Right atrium auricular region (tissue), 2 donors: ENCODE measurements around the gene MYCN. TPM values are rescaled to one million over a fixed set of nuclear protein-coding genes. Genes with fewer than 3 reads are reported as not detected.
A peak's percentile ranks its signal among the peaks of the same experiment; 100 is the strongest.

ENCODE experiments used
- DNase-seq: peaks from one replicate; pipeline ENCODE4 v3.0.0-alpha.2; 2019; ENCODE audit warnings: low spot score
- H3K27ac ChIP-seq, 2 donors: fragments of 200-600 bp; sonication (generic); 1 replicate in 1 of 2; 2 replicates in 1 of 2; pipeline ENCODE4 v1.5.1; 2016 to 2019
- H3K27me3 ChIP-seq, 2 donors: fragments of 200-600 bp; sonication (generic); one replicate each; pipeline versions ENCODE4 v1.5.1 to v1.6.0; 2017 to 2019
- H3K36me3 ChIP-seq: fragments of 200-600 bp; sonication (generic); one replicate; pipeline ENCODE4 v1.5.1; 2016
- H3K4me1 ChIP-seq, 2 donors: fragments of 200-600 bp; sonication (generic); one replicate each; pipeline versions ENCODE4 v1.5.1 to v1.6.0; 2017 to 2019
- H3K4me3 ChIP-seq, 2 donors: fragments of 200-600 bp; sonication (generic); 1 replicate in 1 of 2; 2 replicates in 1 of 2; pipeline ENCODE4 v1.5.1; 2017 to 2019; ENCODE audit warnings: mild to moderate bottlenecking in 1 of 2, moderate library complexity in 1 of 2
- H3K9me3 ChIP-seq, 2 donors: fragments of 200-600 bp; sonication (generic); one replicate each; pipeline ENCODE4 v1.5.1; 2019
- total RNA-seq, 2 donors: library from RNA; depleted of rRNA; stranded (reverse); fragments of >200 nt; gene quantifications; one replicate each; pipeline ENCODE4 v1.1.0, GENCODE V29; 2016
- TF ChIP-seq, protein P1 (sequence below), 2 donors: fragments of 200-600 bp; sonication (generic); IDR thresholded peaks; one replicate each; pipeline ENCODE4 v1.5.1; 2019; ENCODE audit warnings: antibody characterized with exemption in 2 of 2

MYCN gene
- total RNA-seq, 2 donors from 2014 or later = 0.30 to 0.63 TPM

- Histone ChIP-seq H3K4me1 (no peaks in the 10 kb centered on the region), H3K4me3 (no peak overlapping the region), H3K36me3 (no peaks in the 10 kb centered on the region), H3K9me3 (peaks cover 0 to 4% of the 10 kb centered on the region in 2 donors), H3K27me3 (no peaks in the 10 kb centered on the region), H3K27ac (no peak overlapping the region)
- DNase-seq = no peak
- TF ChIP-seq, protein P1, sequence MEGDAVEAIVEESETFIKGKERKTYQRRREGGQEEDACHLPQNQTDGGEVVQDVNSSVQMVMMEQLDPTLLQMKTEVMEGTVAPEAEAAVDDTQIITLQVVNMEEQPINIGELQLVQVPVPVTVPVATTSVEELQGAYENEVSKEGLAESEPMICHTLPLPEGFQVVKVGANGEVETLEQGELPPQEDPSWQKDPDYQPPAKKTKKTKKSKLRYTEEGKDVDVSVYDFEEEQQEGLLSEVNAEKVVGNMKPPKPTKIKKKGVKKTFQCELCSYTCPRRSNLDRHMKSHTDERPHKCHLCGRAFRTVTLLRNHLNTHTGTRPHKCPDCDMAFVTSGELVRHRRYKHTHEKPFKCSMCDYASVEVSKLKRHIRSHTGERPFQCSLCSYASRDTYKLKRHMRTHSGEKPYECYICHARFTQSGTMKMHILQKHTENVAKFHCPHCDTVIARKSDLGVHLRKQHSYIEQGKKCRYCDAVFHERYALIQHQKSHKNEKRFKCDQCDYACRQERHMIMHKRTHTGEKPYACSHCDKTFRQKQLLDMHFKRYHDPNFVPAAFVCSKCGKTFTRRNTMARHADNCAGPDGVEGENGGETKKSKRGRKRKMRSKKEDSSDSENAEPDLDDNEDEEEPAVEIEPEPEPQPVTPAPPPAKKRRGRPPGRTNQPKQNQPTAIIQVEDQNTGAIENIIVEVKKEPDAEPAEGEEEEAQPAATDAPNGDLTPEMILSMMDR (IDR thresholded peaks at IDR 0.05) = no peak
Measured at GRCh38 chr2:15905986-15906491, 34.3 kb upstream of the MYCN start.

- TF ChIP-seq, protein P1 (IDR thresholded peaks at IDR 0.05) = no peak
- Histone ChIP-seq H3K4me1 (peaks cover 0 to under 1% of the 10 kb centered on the region in 2 donors), H3K9me3 (peaks cover 0 to 4% of the 10 kb centered on the region in 2 donors), H3K27ac (no peak overlapping the region), H3K4me3 (no peak overlapping the region), H3K27me3 (no peaks in the 10 kb centered on the region), H3K36me3 (no peaks in the 10 kb centered on the region)
- peak; percentile 28 for DNase-seq
Measured at GRCh38 chr2:15906778-15907177, 33.6 kb upstream of the MYCN start.

- TF ChIP-seq, protein P1 (IDR thresholded peaks at IDR 0.05) = no peak
- Histone ChIP-seq H3K36me3 (no peaks in the 10 kb centered on the region), H3K27ac (no peak overlapping the region), H3K4me3 (no peak overlapping the region), H3K27me3 (no peaks in the 10 kb centered on the region), H3K4me1 (peaks cover 0 to 10% of the 10 kb centered on the region in 2 donors), H3K9me3 (peaks cover 0 to 4% of the 10 kb centered on the region in 2 donors)
- DNase-seq = no peak
Measured at GRCh38 chr2:15907461-15908324, 32.7 kb upstream of the MYCN start.

- Histone ChIP-seq H3K9me3 (peaks cover 0 to 4% of the 10 kb centered on the region in 2 donors), H3K4me1 (peaks cover 0 to 15% of the 10 kb centered on the region in 2 donors), H3K4me3 (no peak overlapping the region), H3K27ac (no peak overlapping the region), H3K27me3 (no peaks in the 10 kb centered on the region), H3K36me3 (no peaks in the 10 kb centered on the region)
- DNase-seq = peak; percentile 13
- TF ChIP-seq, protein P1 (IDR thresholded peaks at IDR 0.05) = no peak
Measured at GRCh38 chr2:15908371-15908770, 32.0 kb upstream of the MYCN start.

DNA sequence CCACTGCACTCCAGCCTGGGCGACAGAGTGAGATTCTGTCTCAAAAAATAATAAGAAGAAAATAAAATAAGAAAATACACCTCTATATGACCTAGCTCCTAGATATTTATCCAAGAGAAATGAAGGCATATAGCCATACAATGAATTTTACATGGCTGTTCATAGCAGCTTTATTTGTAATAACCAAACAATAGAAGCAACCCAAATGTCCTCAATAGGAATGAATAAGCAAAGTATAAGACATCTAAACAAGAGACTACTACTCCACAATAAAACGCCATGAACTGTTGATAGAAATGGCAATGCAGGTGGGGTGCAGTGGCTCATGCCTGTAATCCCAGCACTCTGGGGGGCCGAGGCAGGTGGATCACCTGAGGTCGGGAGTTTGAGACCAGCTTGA, 31.2 kb upstream of the MYCN start:
- TF ChIP-seq, protein P1 (IDR thresholded peaks at IDR 0.05) = no peak
- H3K27me3 ChIP-seq = no peaks in the 10 kb centered on the region
- no peak for DNase-seq

More for the DNA sequence above, 31.2 kb upstream of the MYCN start:
- no peak overlapping the region for H3K27ac ChIP-seq
- H3K36me3 ChIP-seq = no peaks in the 10 kb centered on the region
- no peak overlapping the region for H3K4me3 ChIP-seq
- peaks cover 0 to 4% of the 10 kb centered on the region in 2 donors for H3K9me3 ChIP-seq
- peaks cover 0 to 15% of the 10 kb centered on the region in 2 donors for H3K4me1 ChIP-seq
